CD4-positive, alpha-beta T cell (primary cell): ENCODE data around the gene TIAM1. TPM values are rescaled to one million over a fixed set of nuclear protein-coding genes. Genes with fewer than 3 reads are reported as not detected.

Experiments used
- ATAC-seq: fragments of 200-7000 bp; cut with Tn5 transposase; one replicate; pipeline ENCODE4 v1.10.0; 2022; ENCODE audit warnings: mild to moderate bottlenecking; ENCODE audit not compliant: poor library complexity
- CTCF ChIA-PET: fragments of 350-600 bp; sonication (Branson Sonifier 250); formaldehyde crosslinking; loops from one replicate; lab custom pipeline; 2021; ENCODE audit warnings: antibody characterized with exemption, inconsistent platforms; lab: Charles Lee
- POLR2A ChIA-PET: fragments of 350-600 bp; sonication (Branson Sonifier 250); formaldehyde crosslinking; loops from one replicate; lab custom pipeline; 2021; ENCODE audit warnings: antibody characterized with exemption, inconsistent platforms; lab: Charles Lee
- DNase-seq, 14 experiments: peaks; one replicate each; pipeline ENCODE4 v3.0.0-alpha.2; 2013 to 2020; ENCODE audit warnings: mixed read lengths in 2 of 14
- H3K27ac ChIP-seq, 2 donors: one replicate each; pipeline versions ENCODE4 v1.5.1 to v1.7.0; 2013; ENCODE audit warnings: low read length in 2 of 2, low read depth in 1 of 2, mild to moderate bottlenecking in 1 of 2
- H3K27me3 ChIP-seq, 2 experiments: 1 replicate in 1 of 2; 2 replicates in 1 of 2; pipeline versions ENCODE4 v1.6.1 to v1.7.0; 2013; ENCODE audit warnings: low read length in 2 of 2, control low read depth in 1 of 2, mild to moderate bottlenecking in 1 of 2, moderate library complexity in 1 of 2; ENCODE audit not compliant: insufficient read depth in 2 of 2, control insufficient read depth in 1 of 2
- H3K36me3 ChIP-seq: one replicate; pipeline ENCODE4 v1.6.1; 2013; ENCODE audit warnings: low read length, control low read depth; ENCODE audit not compliant: insufficient read depth
- H3K4me1 ChIP-seq: one replicate; pipeline ENCODE4 v1.6.1; 2013; ENCODE audit warnings: low read length, control low read depth; ENCODE audit not compliant: insufficient read depth
- H3K4me3 ChIP-seq: one replicate; pipeline ENCODE4 v1.5.1; 2013; ENCODE audit warnings: mild to moderate bottlenecking, low read length, moderate library complexity
- H3K9me3 ChIP-seq, 2 experiments: 1 replicate in 1 of 2; 2 replicates in 1 of 2; pipeline versions ENCODE4 v1.6.1 to v1.7.0; 2013; ENCODE audit warnings: low read length in 2 of 2, mild to moderate bottlenecking in 2 of 2, control low read depth in 1 of 2, moderate library complexity in 1 of 2; ENCODE audit not compliant: control insufficient read depth in 1 of 2, insufficient read depth in 1 of 2
- H3K27ac Mint-ChIP-seq: one replicate; pipeline ENCODE4 v1.8.0; 2020; ENCODE audit warnings: mixed read lengths
- H3K27me3 Mint-ChIP-seq: one replicate; pipeline ENCODE4 v1.8.0; 2021; ENCODE audit warnings: mixed read lengths
- H3K36me3 Mint-ChIP-seq: one replicate; pipeline ENCODE4 v1.8.0; 2021; ENCODE audit warnings: low read depth, mixed read lengths
- H3K4me1 Mint-ChIP-seq: one replicate; pipeline ENCODE4 v1.8.0; 2021; ENCODE audit warnings: low read depth, mixed read lengths
- H3K4me3 Mint-ChIP-seq: one replicate; pipeline ENCODE4 v1.8.0; 2020; ENCODE audit warnings: mild to moderate bottlenecking, mixed read lengths
- H3K9me3 Mint-ChIP-seq: one replicate; pipeline ENCODE4 v1.8.0; 2020; ENCODE audit warnings: mixed read lengths
- CTCF ChIP-seq: fragments of 200-600 bp; IDR thresholded peaks from one replicate; pipeline ENCODE4 v1.8.0; 2022; ENCODE audit warnings: antibody characterized with exemption, mild to moderate bottlenecking
- intact Hi-C, 2 experiments: fragments of 100-400 bp; cut with DNase I in 1 of 2; cut with micrococcal nuclease in 1 of 2; formaldehyde crosslinking; loops; one replicate each; pipeline versions ENCODE4 v1.15.1 to v1.9.0; 2023 to 2025; cut with DNase I, micrococcal nuclease
- total RNA-seq, 174 experiments: library from RNA in 2 of 174; stranded (reverse) in 2 of 174; gene quantifications; one replicate each; pipeline ENCODE4 v1.2.3 and lab custom pipeline; 2021 to 2026

TIAM1 gene
- total RNA-seq, 2 experiments from 2014 or later: 39.6 to 39.8 TPM

- no peak for TF ChIP-seq CTCF
- intact Hi-C loops: no loop called here
- Histone ChIP-seq H3K27me3 (no peaks in the 10 kb centered on the region), H3K36me3 (no peaks in the 10 kb centered on the region), H3K4me1 (no peaks in the 10 kb centered on the region), H3K4me3 (no peak overlapping the region), H3K9me3 (no peaks in the 10 kb centered on the region), H3K27ac (no peak overlapping the region)
- Mint-ChIP-seq H3K9me3 (no peaks in the 10 kb centered on the region), H3K4me1 (peaks cover 5% of the 10 kb centered on the region), H3K36me3 (no peaks in the 10 kb centered on the region), H3K27me3 (no peaks in the 10 kb centered on the region), H3K4me3 (no peak overlapping the region), H3K27ac (no peak overlapping the region)
- CTCF ChIA-PET: interaction anchor here (0.6 kb wide), 1 partner anchor 346 kb away, joined by 5 read pairs; no protein-coding TSS in a partner anchor
- ATAC-seq (no peak), DNase-seq (no peak)
- POLR2A ChIA-PET: no interaction called here
These were observed 86.0 kb downstream of the TIAM1 start for GRCh38 chr21:31258073-31258472.

GRCh38 chr21:31257265-31257664 lies 86.8 kb downstream of the TIAM1 start:
- ATAC-seq (no peak), DNase-seq (no peak)
- Mint-ChIP-seq H3K9me3 (no peaks in the 10 kb centered on the region), H3K27ac (no peak overlapping the region), H3K4me3 (no peak overlapping the region), H3K27me3 (no peaks in the 10 kb centered on the region), H3K36me3 (no peaks in the 10 kb centered on the region), H3K4me1 (peaks cover 5% of the 10 kb centered on the region)
- no peak for TF ChIP-seq CTCF
- ChIA-PET POLR2A (no interaction called here), CTCF (no interaction called here)
- intact Hi-C loops: no loop called here
- Histone ChIP-seq H3K4me1 (no peaks in the 10 kb centered on the region), H3K27me3 (no peaks in the 10 kb centered on the region), H3K4me3 (no peak overlapping the region), H3K27ac (no peak overlapping the region), H3K9me3 (no peaks in the 10 kb centered on the region), H3K36me3 (no peaks in the 10 kb centered on the region)

- no peak for DNase-seq
- ATAC-seq: no peak
- no peak for TF ChIP-seq CTCF
- Histone ChIP-seq H3K27ac (no peak overlapping the region), H3K36me3 (no peaks in the 10 kb centered on the region), H3K9me3 (no peaks in the 10 kb centered on the region), H3K4me3 (no peak overlapping the region), H3K27me3 (no peaks in the 10 kb centered on the region), H3K4me1 (no peaks in the 10 kb centered on the region)
- no peaks in the 10 kb centered on the region for H3K9me3 Mint-ChIP-seq
- intact Hi-C loops: no loop called here
- H3K4me1 Mint-ChIP-seq: no peaks in the 10 kb centered on the region
- ChIA-PET POLR2A (no interaction called here), CTCF (no interaction called here)
- H3K27me3 Mint-ChIP-seq: no peaks in the 10 kb centered on the region
- no peaks in the 10 kb centered on the region for H3K36me3 Mint-ChIP-seq
- H3K4me3 Mint-ChIP-seq: no peak overlapping the region
- H3K27ac Mint-ChIP-seq: no peak overlapping the region
These were observed 88.2 kb downstream of the TIAM1 start for GRCh38 chr21:31255896-31256295.
